Measurements from ENCODE around the gene EVX2. TPM values are rescaled to one million over a fixed set of nuclear protein-coding genes. Genes with fewer than 3 reads are reported as not detected.

The EVX2 gene
- total and polyA plus RNA-seq, 2 of the 4 experiments (the other 2 are of a cell fraction) = not detected

- Histone ChIP-seq H3K4me1 (ENCODE audit: control insufficient read depth, insufficient read depth, low read length) (peaks cover 1% of the 10 kb centered on the region), H3K9me3 (ENCODE audit: control insufficient read depth, insufficient read depth, low read length) (peaks cover 12% of the 10 kb centered on the region; the same call in 1 of the 2 replicates), H3K4me3 (ENCODE audit: insufficient read depth, low read depth, low read length) (no peak overlapping the region), H4K8ac (ENCODE audit: low read depth in 2 of 2, low read length in 2 of 2) (no peak overlapping the region), H3K56ac (ENCODE audit: extremely low read depth, insufficient read depth, low read length) (no peak overlapping the region), H3K27ac (ENCODE audit: insufficient read depth, low read length) (no peak overlapping the region), H4K20me1 (ENCODE audit: insufficient read depth, low read length) (no peaks in the 10 kb centered on the region), H4K5ac (ENCODE audit: low read depth, low read length) (no peak overlapping the region), H2BK15ac (ENCODE audit: low read depth, low read length) (no peak overlapping the region), H3K9me1 (ENCODE audit: insufficient read depth, low read length) (no peaks in the 10 kb centered on the region), H3K4ac (ENCODE audit: low read depth, low read length) (no peak overlapping the region), H2AK9ac (replicated peaks; ENCODE audit: low read depth, low read length, poor library complexity) (no peak overlapping the region), H3K27me3 (ENCODE audit: control insufficient read depth, insufficient read depth, low read length) (peaks cover 85% of the 10 kb centered on the region), H4K91ac (ENCODE audit: insufficient read depth, low read depth, low read length) (no peak overlapping the region), H2AFZ (replicated peaks; ENCODE audit: low read length, poor library complexity) (no peak overlapping the region), H3K18ac (ENCODE audit: low read depth, low read length) (no peak overlapping the region), H2BK20ac (ENCODE audit: low read depth, low read length) (no peak overlapping the region), H2BK120ac (ENCODE audit: low read depth, low read length) (no peak overlapping the region), H3K9ac (ENCODE audit: low read depth, low read length) (no peak overlapping the region), H3K79me1 (ENCODE audit: low read depth in 1 of 2, low read length in 2 of 2) (no peaks in the 10 kb centered on the region), H2BK5ac (ENCODE audit: low read depth, low read length, poor library complexity, severe bottlenecking) (no peak overlapping the region), H3K23ac (ENCODE audit: low read depth, low read length) (no peak overlapping the region), H2AK5ac (ENCODE audit: low read depth, low read length) (no peak overlapping the region), H3K14ac (replicated peaks; ENCODE audit: low read depth, low read length) (no peak overlapping the region), H3K4me2 (ENCODE audit: low read depth, low read length) (no peak overlapping the region), H3K36me3 (ENCODE audit: control insufficient read depth, insufficient read depth, low read length) (no peaks in the 10 kb centered on the region)
- in situ Hi-C loops (cut with MboI; ENCODE audit: low sequenced_read_pairs) = loop anchor here (25.0 kb wide), 2 partner anchors 1038 to 1338 kb away; no protein-coding TSS in a partner anchor
- ChIA-PET POLR2A (ENCODE audit: unreplicated experiment) (no interaction called here), CTCF (no interaction called here)
- DNase-seq (no peak), ATAC-seq (ENCODE audit: low read depth) (no peak)
- intact Hi-C loops (cut with micrococcal nuclease) = no loop called here
- BruUV-seq (replicated peaks) = no TSS peak
- TF ChIP-seq ELK1 (IDR thresholded peaks at IDR 0.05; ENCODE audit: borderline replicate concordance, low read depth, low read length) (no peak), USF2 (IDR thresholded peaks at IDR 0.05; ENCODE audit: low read depth, low read length) (no peak), CEBPB (IDR thresholded peaks at IDR 0.05; ENCODE audit: low read depth, low read length) (no peak), RFX5 (IDR thresholded peaks at IDR 0.05; ENCODE audit: low read depth, low read length) (no peak), BHLHE40 (IDR thresholded peaks at IDR 0.05; ENCODE audit: low read depth, low read length) (no peak), MAZ (IDR thresholded peaks at IDR 0.05; ENCODE audit: borderline replicate concordance, low read depth, low read length) (no peak), CHD1 (IDR thresholded peaks at IDR 0.05; ENCODE audit: low read depth, low read length) (no peak), MXI1 (IDR thresholded peaks at IDR 0.05; ENCODE audit: borderline replicate concordance, low read depth, low read length) (no peak), FOS (IDR thresholded peaks at IDR 0.05; ENCODE audit: low read depth, low read length) (no peak), MAFK (IDR thresholded peaks at IDR 0.05; ENCODE audit: low read depth, low read length) (no peak), RAD21 (IDR thresholded peaks at IDR 0.05; ENCODE audit: low read length) (no peak), NFE2L2 (IDR thresholded peaks at IDR 0.05; ENCODE audit: low read depth, low read length) (no peak), SMC3 (IDR thresholded peaks at IDR 0.05; ENCODE audit: low read depth, low read length) (no peak), POLR2A (IDR thresholded peaks at IDR 0.05; ENCODE audit: low read depth, low read length) (no peak), CTCF (conservative IDR thresholded peaks at IDR 0.05; ENCODE audit: low read depth, low read length) (no peak)
- 17% methylated on average over 3 of the region's 15 CpGs; no CpG with 5 or more reads in 1 of the 2 experiments for WGBS, 2 experiments (ENCODE audit: extremely low coverage in 2 of 2, insufficient read length in 1 of 2)
- dilution Hi-C loops (cut with HindIII; ENCODE audit: low sequenced_read_pairs, unreplicated experiment) = no loop called here
Observed at GRCh38 chr2:176075481-176075880, 8.3 kb downstream of the EVX2 start.

Measured in IMR-90 (cell line).